Measurements from ENCODE around the gene USP24. TPM values are rescaled to one million over a fixed set of nuclear protein-coding genes. Genes with fewer than 3 reads are reported as not detected.
"Not testable (repeated sequence)": the region's sequence is repeated elsewhere in the genome, so short reads cannot be mapped to it uniquely, and the experiment has no call there.

The USP24 gene
- total RNA-seq, 1 donor from 2014 or later, result 19.7 TPM

DNA sequence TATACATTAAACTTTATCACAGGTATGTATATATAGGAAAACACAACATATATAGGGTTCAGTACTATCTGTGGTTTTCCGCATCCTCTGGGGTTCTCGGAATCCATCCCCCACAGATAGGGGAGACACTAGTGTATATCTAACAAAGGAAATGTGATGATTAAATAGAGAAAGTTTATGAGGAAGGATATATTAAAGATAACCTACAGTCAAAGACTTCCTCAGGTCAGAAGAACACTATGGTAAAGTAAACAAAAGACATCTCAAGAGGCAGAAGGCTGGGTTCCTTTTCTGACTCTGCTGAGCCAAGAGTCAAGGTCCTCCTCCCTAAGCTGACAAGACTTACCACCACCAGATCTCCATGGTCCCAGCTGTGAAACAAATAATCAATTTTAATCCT, 12.1 kb downstream of the USP24 start:
- H3K4me3 ChIP-seq (ENCODE audit: low read depth, low read length), result no peak overlapping the region
- TF ChIP-seq, protein P1, sequence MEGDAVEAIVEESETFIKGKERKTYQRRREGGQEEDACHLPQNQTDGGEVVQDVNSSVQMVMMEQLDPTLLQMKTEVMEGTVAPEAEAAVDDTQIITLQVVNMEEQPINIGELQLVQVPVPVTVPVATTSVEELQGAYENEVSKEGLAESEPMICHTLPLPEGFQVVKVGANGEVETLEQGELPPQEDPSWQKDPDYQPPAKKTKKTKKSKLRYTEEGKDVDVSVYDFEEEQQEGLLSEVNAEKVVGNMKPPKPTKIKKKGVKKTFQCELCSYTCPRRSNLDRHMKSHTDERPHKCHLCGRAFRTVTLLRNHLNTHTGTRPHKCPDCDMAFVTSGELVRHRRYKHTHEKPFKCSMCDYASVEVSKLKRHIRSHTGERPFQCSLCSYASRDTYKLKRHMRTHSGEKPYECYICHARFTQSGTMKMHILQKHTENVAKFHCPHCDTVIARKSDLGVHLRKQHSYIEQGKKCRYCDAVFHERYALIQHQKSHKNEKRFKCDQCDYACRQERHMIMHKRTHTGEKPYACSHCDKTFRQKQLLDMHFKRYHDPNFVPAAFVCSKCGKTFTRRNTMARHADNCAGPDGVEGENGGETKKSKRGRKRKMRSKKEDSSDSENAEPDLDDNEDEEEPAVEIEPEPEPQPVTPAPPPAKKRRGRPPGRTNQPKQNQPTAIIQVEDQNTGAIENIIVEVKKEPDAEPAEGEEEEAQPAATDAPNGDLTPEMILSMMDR (conservative IDR thresholded peaks at IDR 0.05; ENCODE audit: low read depth, low read length), result no peak
- no peak for DNase-seq (ENCODE audit: low read depth)

DNA sequence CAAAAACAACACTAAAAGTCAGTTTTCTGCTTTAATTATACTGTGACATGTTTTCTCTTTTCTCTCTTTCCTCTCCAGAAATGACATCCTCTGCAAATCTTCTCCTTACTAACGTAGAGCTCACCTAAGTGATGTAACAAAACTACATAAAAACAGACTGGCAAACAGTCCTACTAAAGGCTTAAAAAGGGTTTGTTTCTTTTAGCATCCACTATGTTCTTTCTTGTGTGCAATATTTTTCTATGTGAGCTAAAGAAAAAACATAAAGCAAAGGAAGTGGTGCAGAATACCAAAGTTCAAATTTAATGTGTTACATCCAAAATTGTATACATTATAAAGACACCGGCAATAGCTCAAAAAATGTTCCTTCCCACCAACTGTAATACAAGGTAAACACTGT, 14.5 kb downstream of the USP24 start:
- TF ChIP-seq, protein P1 (conservative IDR thresholded peaks at IDR 0.05; ENCODE audit: low read depth, low read length), result no peak
- no peak for DNase-seq (ENCODE audit: low read depth)
- no peak overlapping the region for H3K4me3 ChIP-seq (ENCODE audit: low read depth, low read length)

DNA sequence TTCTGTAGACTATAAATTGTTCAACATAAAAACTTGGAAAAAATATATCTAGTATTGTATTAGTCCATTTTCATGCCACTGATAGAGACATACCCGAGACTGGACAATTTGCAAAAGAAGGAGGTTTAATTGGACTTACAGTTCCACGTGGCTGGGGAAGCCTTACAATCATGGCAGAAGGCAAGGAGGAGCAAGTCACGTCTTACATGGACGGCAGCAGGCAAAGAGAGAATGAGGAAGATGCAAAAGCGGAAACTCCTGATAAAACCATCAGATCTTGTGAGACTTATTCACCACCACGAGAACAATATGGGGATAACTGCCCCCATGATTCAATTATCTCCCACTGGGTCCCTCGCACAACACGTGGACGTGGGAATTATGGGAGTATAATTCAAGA, 15.4 kb downstream of the USP24 start:
- not testable (repeated sequence) for H3K4me3 ChIP-seq (ENCODE audit: low read depth, low read length); DNase-seq (ENCODE audit: low read depth)

DNA sequence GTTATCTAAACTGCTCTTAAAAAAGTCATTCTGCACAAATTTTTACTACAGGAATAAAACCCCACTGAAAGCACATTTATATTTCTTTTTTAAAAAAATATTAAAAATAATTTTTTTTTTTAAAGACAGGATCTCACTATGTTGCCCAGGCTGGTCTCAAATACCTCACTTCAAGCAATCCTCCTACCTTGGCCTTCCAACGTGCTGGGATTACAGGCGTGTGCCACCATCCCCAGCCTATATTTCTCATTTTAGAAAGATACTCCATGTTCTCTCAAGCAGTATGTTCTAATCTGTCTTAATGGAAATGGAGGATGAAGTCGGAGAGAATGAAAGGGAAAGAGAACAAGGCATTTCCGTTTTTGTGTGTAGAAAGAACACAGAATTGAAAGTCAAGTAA, 17.1 kb downstream of the USP24 start:
- no peak overlapping the region for H3K4me3 ChIP-seq (ENCODE audit: low read depth, low read length)
- TF ChIP-seq, protein P1 (conservative IDR thresholded peaks at IDR 0.05; ENCODE audit: low read depth, low read length), result no peak
- DNase-seq (ENCODE audit: low read depth), result no peak

DNA sequence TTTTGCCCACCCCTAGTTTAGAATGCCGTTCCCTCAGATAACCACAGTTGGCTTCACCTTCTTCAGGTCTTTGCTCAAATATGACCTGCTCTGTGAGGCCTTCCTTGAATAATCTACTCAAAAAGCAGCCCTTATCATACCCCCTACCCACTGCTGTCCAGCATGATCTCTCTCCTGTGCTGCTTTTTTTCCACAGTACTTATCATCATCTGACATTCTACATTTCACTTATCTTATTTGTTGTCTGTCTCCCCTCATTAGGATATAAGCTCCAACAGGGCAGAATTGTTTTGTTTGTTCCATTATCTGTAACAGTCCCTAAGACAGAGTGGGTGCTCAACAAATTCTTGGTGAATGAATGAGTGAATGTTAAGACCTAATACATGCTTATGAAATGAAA, 18.1 kb downstream of the USP24 start:
- DNase-seq (ENCODE audit: low read depth), result no peak
- no peak overlapping the region for H3K4me3 ChIP-seq (ENCODE audit: low read depth, low read length)
- TF ChIP-seq, protein P1 (conservative IDR thresholded peaks at IDR 0.05; ENCODE audit: low read depth, low read length), result no peak

DNA sequence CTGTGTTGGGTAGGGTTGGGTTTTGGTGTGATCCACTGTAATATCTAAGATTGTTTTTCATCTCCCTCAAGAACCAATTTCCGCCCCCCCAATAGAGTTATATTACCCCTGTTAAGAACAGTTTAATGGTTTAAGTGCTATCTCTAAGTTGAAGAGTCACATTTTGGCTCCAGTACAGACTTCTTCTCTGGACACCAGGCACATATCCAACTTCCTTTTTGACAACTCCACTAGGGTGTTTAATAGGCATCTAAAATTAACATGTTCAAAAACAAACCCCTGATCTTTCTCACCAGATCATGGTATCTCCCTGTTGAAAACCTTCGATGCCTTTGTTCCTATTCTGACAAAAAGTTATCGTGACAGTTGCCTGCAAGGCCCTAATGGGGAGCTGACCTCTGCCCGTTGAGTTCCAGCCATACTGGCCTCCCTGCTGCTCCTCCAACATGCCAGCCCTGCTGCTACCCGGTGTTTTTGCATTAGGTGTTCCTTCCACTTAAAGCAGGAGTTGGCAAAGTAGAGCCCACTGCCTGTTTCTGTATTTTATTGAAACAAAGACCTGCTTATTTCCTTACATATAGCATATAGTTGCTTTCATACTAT, 18.6 kb downstream of the USP24 start:
- TF ChIP-seq, protein P1 (conservative IDR thresholded peaks at IDR 0.05; ENCODE audit: low read depth, low read length), result no peak
- no peak overlapping the region for H3K4me3 ChIP-seq (ENCODE audit: low read depth, low read length)
- DNase-seq (ENCODE audit: low read depth), result no peak

DNA sequence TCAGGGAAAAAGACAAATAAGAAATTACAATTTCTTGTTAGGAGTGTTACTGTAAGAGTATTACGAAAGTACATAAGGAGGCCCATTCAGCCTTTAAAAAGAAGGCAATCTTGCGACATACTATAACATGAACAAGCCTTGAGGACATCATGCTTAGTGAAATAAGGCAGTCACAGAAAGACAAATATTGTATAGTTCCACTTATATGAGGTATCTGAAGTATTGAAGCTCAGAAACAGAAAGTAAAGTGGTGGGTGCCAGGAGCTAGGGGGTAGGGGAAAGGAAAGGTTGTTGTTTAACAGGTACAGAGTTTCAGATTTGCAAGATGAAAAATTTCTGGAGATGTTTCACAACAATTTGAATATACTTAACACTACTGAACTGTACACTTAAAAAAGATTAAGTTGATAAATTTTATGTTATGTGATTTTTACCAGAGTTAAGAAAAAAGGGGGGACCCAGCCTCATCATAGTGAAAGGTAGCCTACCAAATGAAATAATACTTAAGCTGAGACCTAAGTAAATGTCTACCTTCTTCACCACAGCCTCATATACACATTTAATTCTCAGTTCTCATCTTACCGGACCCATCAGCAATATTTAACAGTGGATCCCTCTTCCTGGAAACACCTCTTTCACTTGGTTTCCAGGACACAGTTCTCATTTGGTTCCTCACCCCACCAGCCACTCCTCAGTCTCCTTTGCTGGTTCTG, 19.5 kb downstream of the USP24 start:
- DNase-seq (ENCODE audit: low read depth), result no peak
- TF ChIP-seq, protein P1 (conservative IDR thresholded peaks at IDR 0.05; ENCODE audit: low read depth, low read length), result no peak
- H3K4me3 ChIP-seq (ENCODE audit: low read depth, low read length), result no peak overlapping the region

Data from epithelial cell of proximal tubule (primary cell).